B cell (primary cell): ENCODE measurements around the gene AVP. TPM values are rescaled to one million over a fixed set of nuclear protein-coding genes. Genes with fewer than 3 reads are reported as not detected.
"Not testable (repeated sequence)": the region's sequence is repeated elsewhere in the genome, so short reads cannot be mapped to it uniquely, and the experiment has no call there.

Experiments used
- ATAC-seq: fragments of 200-7000 bp; cut with Tn5 transposase; one replicate; pipeline ENCODE4 v1.10.0; 2021; ENCODE audit warnings: low read depth, mild to moderate bottlenecking, moderate number of reproducible peaks, moderate library complexity
- CTCF ChIA-PET: fragments of 350-600 bp; sonication (Branson Sonifier 250); formaldehyde crosslinking; loops from one replicate; lab custom pipeline; 2021; ENCODE audit warnings: antibody characterized with exemption, inconsistent platforms; lab: Charles Lee
- POLR2A ChIA-PET: fragments of 350-600 bp; sonication (Branson Sonifier 250); formaldehyde crosslinking; loops from one replicate; lab custom pipeline; 2021; ENCODE audit warnings: antibody characterized with exemption; lab: Charles Lee
- DNase-seq: peaks from one replicate; pipeline ENCODE4 v3.0.0; 2013
- H2AFZ ChIP-seq: 2 replicates; pipeline ENCODE4 v1.6.1; 2012; ENCODE audit warnings: mild to moderate bottlenecking, low read depth, low read length; ENCODE audit not compliant: insufficient read depth, poor library complexity, severe bottlenecking
- H3K27ac ChIP-seq, 2 donors: 1 replicate in 1 of 2; 2 replicates in 1 of 2; pipeline ENCODE4 v1.5.1; 2012 to 2013; ENCODE audit warnings: low read length in 2 of 2, mild to moderate bottlenecking in 2 of 2, moderate library complexity in 1 of 2
- H3K27me3 ChIP-seq, 4 experiments: fragments of 200-600 bp in 1 of 4; sonication (generic) in 1 of 4; replicated peaks in 1 of 4; 1 replicate in 2 of 4; 2 replicates in 2 of 4; pipeline versions ENCODE4 v1.6.1 to v1.7.0; 2013 to 2016; ENCODE audit warnings: low read length in 3 of 4, mild to moderate bottlenecking in 2 of 4, mixed read lengths in 1 of 4, moderate library complexity in 1 of 4; ENCODE audit not compliant: insufficient read depth in 4 of 4, control insufficient read depth in 3 of 4; ENCODE audit errors: control extremely low read depth in 1 of 4
- H3K36me3 ChIP-seq, 2 experiments: replicated peaks in 1 of 2; 1 replicate in 1 of 2; 2 replicates in 1 of 2; pipeline versions ENCODE4 v1.6.1 to v1.7.1; 2013; ENCODE audit warnings: low read length in 1 of 2; ENCODE audit not compliant: insufficient read depth in 2 of 2, control insufficient read depth in 1 of 2; ENCODE audit errors: control extremely low read depth in 1 of 2, extremely low read depth in 1 of 2
- H3K4me1 ChIP-seq, 2 donors: fragments of 200-600 bp in 1 of 2; sonication (generic) in 1 of 2; 1 replicate in 1 of 2; 2 replicates in 1 of 2; pipeline versions ENCODE4 v1.5.1 to v1.6.1; 2013 to 2017; ENCODE audit warnings: low read length in 2 of 2; ENCODE audit not compliant: control insufficient read depth in 2 of 2, insufficient read depth in 2 of 2
- H3K4me2 ChIP-seq: replicated peaks from 2 replicates; pipeline ENCODE3; 2012; ENCODE audit warnings: mild to moderate bottlenecking, low read depth, low read length; ENCODE audit not compliant: poor library complexity, severe bottlenecking
- H3K4me3 ChIP-seq, 5 experiments: fragments of 200-600 bp in 1 of 5; sonication (generic) in 1 of 5; 1 replicate in 3 of 5; 2 replicates in 2 of 5; pipeline versions ENCODE4 v1.5.1 to v1.7.0; 2011 to 2016; ENCODE audit warnings: low read length in 4 of 5, mild to moderate bottlenecking in 4 of 5, low read depth in 2 of 5, control low read depth in 1 of 5, moderate library complexity in 1 of 5; ENCODE audit not compliant: insufficient read depth in 1 of 5; ENCODE audit errors: control extremely low read depth in 1 of 5, extremely low read depth in 1 of 5
- H3K79me2 ChIP-seq: fragments of 200-600 bp; sonication (generic); one replicate; pipeline ENCODE4 v1.6.0; 2016; ENCODE audit warnings: low read length; ENCODE audit not compliant: control insufficient read depth, insufficient read depth
- H3K9ac ChIP-seq: fragments of 200-600 bp; sonication (generic); 2 replicates; pipeline ENCODE4 v1.6.1; 2017; ENCODE audit warnings: mild to moderate bottlenecking, low read length, moderate library complexity
- H3K9me3 ChIP-seq, 3 donors: one replicate each; pipeline versions ENCODE4 v1.6.1 to v1.7.1; 2013; ENCODE audit warnings: low read length in 2 of 3; ENCODE audit not compliant: control insufficient read depth in 2 of 3, insufficient read depth in 1 of 3; ENCODE audit errors: control extremely low read depth in 1 of 3
- H4K20me1 ChIP-seq: 2 replicates; pipeline ENCODE4 v1.6.0; 2012; ENCODE audit warnings: mild to moderate bottlenecking, low read length; ENCODE audit not compliant: insufficient read depth, control insufficient read depth, poor library complexity, severe bottlenecking
- H3K27ac Mint-ChIP-seq: one replicate; pipeline ENCODE4 v1.8.0; 2021; ENCODE audit warnings: mixed read lengths
- H3K27me3 Mint-ChIP-seq: one replicate; pipeline ENCODE4 v1.8.0; 2021; ENCODE audit warnings: mixed read lengths
- H3K4me1 Mint-ChIP-seq: one replicate; pipeline ENCODE4 v1.8.0; 2021; ENCODE audit warnings: mixed read lengths
- H3K4me3 Mint-ChIP-seq: one replicate; pipeline ENCODE4 v1.8.0; 2021; ENCODE audit warnings: mixed read lengths
- H3K9me3 Mint-ChIP-seq: one replicate; pipeline ENCODE4 v1.8.0; 2022; ENCODE audit warnings: mixed read lengths; ENCODE audit not compliant: insufficient read depth
- EZH2 ChIP-seq: IDR thresholded peaks from 2 replicates; pipeline ENCODE4 v1.6.1; 2012; ENCODE audit warnings: borderline replicate concordance, low read depth, mild to moderate bottlenecking, moderate library complexity, low read length; ENCODE audit not compliant: insufficient read depth, poor library complexity, severe bottlenecking
- WGBS: methylation state at CpG from one replicate; pipeline ENCODE4 v1.1.5; 2013; ENCODE audit warnings: missing lambda C conversion rate; ENCODE audit not compliant: insufficient coverage; 5-methylcytosine and 5-hydroxymethylcytosine counted together
- intact Hi-C: fragments of 100-400 bp; cut with micrococcal nuclease; formaldehyde crosslinking; loops from one replicate; pipeline ENCODE4 v1.10.0; 2022
- polyA plus RNA-seq: library from polyadenylated mRNA; depleted of rRNA; stranded (reverse); fragments of >200 nt; gene quantifications from 2 replicates; pipeline ENCODE4 v1.2.3, GENCODE V29; 2012
- total RNA-seq, 2 donors: library from RNA; stranded (reverse); fragments of 120-200 nt in 1 of 2; gene quantifications; 1 replicate in 1 of 2; 2 replicates in 1 of 2; pipeline versions ENCODE4 v1.2.3 to v1.2.4, GENCODE V29; 2013 to 2022
- TF ChIP-seq, protein P1 (sequence below): fragments of 200-600 bp; IDR thresholded peaks from one replicate; pipeline ENCODE4 v1.8.0; 2022; ENCODE audit warnings: antibody characterized with exemption, mild to moderate bottlenecking

The AVP gene
- total and polyA plus RNA-seq, 2 donors (not counting 1 experiment from before 2014, with no cell fraction given) = 4.5 TPM; not detected in 1

DNA sequence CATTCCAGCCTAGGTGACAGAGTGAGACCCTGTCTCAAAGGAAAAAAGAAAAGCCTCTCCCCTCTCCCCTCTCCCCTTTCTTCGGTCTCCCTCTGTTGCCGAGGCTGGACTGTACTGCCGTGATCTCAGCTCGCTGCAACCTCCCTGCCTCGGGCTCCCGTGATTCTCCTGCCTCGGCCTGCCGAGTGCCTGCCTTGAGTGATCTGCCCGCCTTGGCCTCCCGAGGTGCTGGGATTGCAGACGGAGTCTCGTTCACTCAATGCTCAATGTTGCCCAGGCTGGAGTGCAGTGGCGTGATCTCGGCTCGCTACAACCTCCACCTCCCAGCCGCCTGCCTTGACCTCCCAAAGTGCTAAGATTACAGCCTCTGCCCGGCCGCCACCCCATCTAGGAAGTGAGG lies 39.6 kb upstream of the AVP start:
- H3K9ac ChIP-seq, H3K27me3 ChIP-seq, H3K4me1 ChIP-seq, H3K4me1 Mint-ChIP-seq, H3K4me2 ChIP-seq, H3K27me3 Mint-ChIP-seq, H3K79me2 ChIP-seq, H3K9me3 Mint-ChIP-seq, H3K4me3 Mint-ChIP-seq, POLR2A ChIA-PET, H3K27ac Mint-ChIP-seq, H3K4me3 ChIP-seq, H4K20me1 ChIP-seq, H3K27ac ChIP-seq, DNase-seq, H2AFZ ChIP-seq, ATAC-seq, intact Hi-C loops: not testable (repeated sequence)
- Histone ChIP-seq H3K9me3 (peaks cover 4 to 40% (median 9%) of the 10 kb centered on the region in 3 donors), H3K36me3 (peaks cover 6 to 30% of the 10 kb centered on the region in 2 experiments)
- CTCF ChIA-PET = interaction anchor here (1.3 kb wide), 1 partner anchor 10 kb away, joined by 3 read pairs; no protein-coding TSS in a partner anchor
- WGBS = 98% methylated on average over 10 of the region's 18 CpGs

GRCh38 chr20:3123542-3123941 lies 39.0 kb upstream of the AVP start:
- no peak overlapping the region for H3K4me3 ChIP-seq
- no peaks in the 10 kb centered on the region for H4K20me1 ChIP-seq
- DNase-seq (no peak), ATAC-seq (no peak)
- H3K27me3 ChIP-seq = no peaks in the 10 kb centered on the region
- no peaks in the 10 kb centered on the region for H3K4me1 ChIP-seq
- peaks cover 4% of the 10 kb centered on the region for H3K79me2 ChIP-seq
- intact Hi-C loops = no loop called here
- WGBS = no CpG with 5 or more reads among the region's 1 CpG
- H3K9me3 ChIP-seq = peaks cover 4 to 40% (median 9%) of the 10 kb centered on the region in 3 donors
- no peak overlapping the region for H3K4me2 ChIP-seq
- no peak overlapping the region for H3K27ac ChIP-seq
- Mint-ChIP-seq H3K9me3 (peaks cover 3% of the 10 kb centered on the region), H3K27ac (no peak overlapping the region), H3K4me3 (no peak overlapping the region), H3K4me1 (peaks cover 5% of the 10 kb centered on the region), H3K27me3 (no peaks in the 10 kb centered on the region)
- H3K9ac ChIP-seq = no peak overlapping the region
- POLR2A ChIA-PET = no interaction called here
- no peak for TF ChIP-seq EZH2
- TF ChIP-seq, protein P1, sequence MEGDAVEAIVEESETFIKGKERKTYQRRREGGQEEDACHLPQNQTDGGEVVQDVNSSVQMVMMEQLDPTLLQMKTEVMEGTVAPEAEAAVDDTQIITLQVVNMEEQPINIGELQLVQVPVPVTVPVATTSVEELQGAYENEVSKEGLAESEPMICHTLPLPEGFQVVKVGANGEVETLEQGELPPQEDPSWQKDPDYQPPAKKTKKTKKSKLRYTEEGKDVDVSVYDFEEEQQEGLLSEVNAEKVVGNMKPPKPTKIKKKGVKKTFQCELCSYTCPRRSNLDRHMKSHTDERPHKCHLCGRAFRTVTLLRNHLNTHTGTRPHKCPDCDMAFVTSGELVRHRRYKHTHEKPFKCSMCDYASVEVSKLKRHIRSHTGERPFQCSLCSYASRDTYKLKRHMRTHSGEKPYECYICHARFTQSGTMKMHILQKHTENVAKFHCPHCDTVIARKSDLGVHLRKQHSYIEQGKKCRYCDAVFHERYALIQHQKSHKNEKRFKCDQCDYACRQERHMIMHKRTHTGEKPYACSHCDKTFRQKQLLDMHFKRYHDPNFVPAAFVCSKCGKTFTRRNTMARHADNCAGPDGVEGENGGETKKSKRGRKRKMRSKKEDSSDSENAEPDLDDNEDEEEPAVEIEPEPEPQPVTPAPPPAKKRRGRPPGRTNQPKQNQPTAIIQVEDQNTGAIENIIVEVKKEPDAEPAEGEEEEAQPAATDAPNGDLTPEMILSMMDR = no peak
- CTCF ChIA-PET = interaction anchor here (1.3 kb wide), 1 partner anchor 9 kb away, joined by 3 read pairs; no protein-coding TSS in a partner anchor
- peaks cover 6 to 32% of the 10 kb centered on the region in 2 experiments for H3K36me3 ChIP-seq
- no peak overlapping the region for H2AFZ ChIP-seq
